HEK293 (cell line): Measurements from ENCODE around the gene AUH.

Experiments used
- BCL11A ChIP-seq: fragments of 450-650 bp; formaldehyde crosslinking; IDR thresholded peaks from 2 replicates; pipeline ENCODE4 v1.5.1; 2016; ENCODE audit warnings: low read depth, missing biosample characterization, missing genetic modification characterization
- GLI2 ChIP-seq: fragments of 450-650 bp; formaldehyde crosslinking; IDR thresholded peaks from 2 replicates; pipeline ENCODE4; 2017; ENCODE audit warnings: missing biosample characterization, missing genetic modification characterization, low read depth, borderline replicate concordance
- KLF10 ChIP-seq: fragments of 450-650 bp; IDR thresholded peaks from 2 replicates; pipeline ENCODE4 v1.5.1; 2018; ENCODE audit warnings: missing biosample characterization, mild to moderate bottlenecking, missing genetic modification characterization
- REPIN1 ChIP-seq: fragments of 450-650 bp; formaldehyde crosslinking; IDR thresholded peaks from 2 replicates; pipeline ENCODE4 v1.5.1; 2017; ENCODE audit warnings: missing biosample characterization, missing genetic modification characterization, low read depth
- ZBTB17 ChIP-seq: fragments of 450-650 bp; formaldehyde crosslinking; IDR thresholded peaks from 2 replicates; pipeline ENCODE4 v1.5.1; 2016; ENCODE audit warnings: missing biosample characterization, missing genetic modification characterization
- ZFP41 ChIP-seq: fragments of 450-650 bp; formaldehyde crosslinking; IDR thresholded peaks from 2 replicates; pipeline ENCODE4 v1.5.1; 2016; ENCODE audit warnings: missing biosample characterization, missing genetic modification characterization, borderline replicate concordance
- ZNF239 ChIP-seq: fragments of 450-650 bp; formaldehyde crosslinking; IDR thresholded peaks from 2 replicates; pipeline ENCODE4 v1.5.1; 2016; ENCODE audit warnings: missing biosample characterization, missing genetic modification characterization
- ZNF548 ChIP-seq: fragments of 450-650 bp; formaldehyde crosslinking; IDR thresholded peaks from 2 replicates; pipeline ENCODE4 v1.5.1; 2016; ENCODE audit warnings: missing biosample characterization, missing genetic modification characterization
- ZNF658 ChIP-seq: fragments of 450-650 bp; formaldehyde crosslinking; IDR thresholded peaks from 2 replicates; pipeline ENCODE4; 2016; ENCODE audit warnings: missing biosample characterization, missing genetic modification characterization
- ZNF768 ChIP-seq: fragments of 450-650 bp; formaldehyde crosslinking; IDR thresholded peaks from 2 replicates; pipeline ENCODE4 v1.5.1; 2018; ENCODE audit warnings: missing biosample characterization, mild to moderate bottlenecking, missing genetic modification characterization
- TF ChIP-seq, protein P1 (sequence below): fragments of 450-650 bp; formaldehyde crosslinking; IDR thresholded peaks from 2 replicates; pipeline ENCODE4 v1.5.1; 2016; ENCODE audit warnings: missing biosample characterization, missing genetic modification characterization

DNA sequence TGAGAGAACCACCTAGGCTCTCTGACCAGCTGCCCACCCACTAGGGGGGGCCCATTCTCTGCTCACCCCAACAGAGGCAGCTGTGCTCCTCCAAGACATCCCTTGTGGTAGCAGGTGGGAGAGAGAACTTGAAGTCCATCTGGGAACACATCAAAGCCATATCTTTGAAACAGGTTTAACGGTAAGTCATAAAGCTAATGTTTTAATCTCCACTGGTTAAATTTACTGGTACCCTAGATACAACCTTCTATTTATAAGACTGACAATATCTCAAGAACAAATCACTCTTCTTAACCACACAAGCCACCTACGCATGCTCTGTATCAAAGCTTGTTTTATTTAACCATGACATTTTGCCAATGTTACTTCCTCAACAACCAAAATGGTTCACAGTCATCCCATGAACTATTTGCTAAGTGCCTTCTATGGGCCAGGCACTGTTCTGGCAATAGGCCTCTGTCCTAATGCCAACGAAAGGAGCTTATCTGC is 20.4 kb downstream of the AUH start:
- TF ChIP-seq REPIN1 (tag by site-specific recombination) (no peak), BCL11A (tag by site-specific recombination) (no peak), ZFP41 (tag by site-specific recombination) (no peak), ZBTB17 (tag by site-specific recombination) (no peak), ZNF658 (no peak), GLI2 (tag by site-specific recombination) (no peak), ZNF768 (tag by site-specific recombination) (no peak), ZNF239 (tag by site-specific recombination) (no peak), KLF10 (tag by site-specific recombination) (no peak), ZNF548 (tag by site-specific recombination) (no peak)
- TF ChIP-seq, protein P1, sequence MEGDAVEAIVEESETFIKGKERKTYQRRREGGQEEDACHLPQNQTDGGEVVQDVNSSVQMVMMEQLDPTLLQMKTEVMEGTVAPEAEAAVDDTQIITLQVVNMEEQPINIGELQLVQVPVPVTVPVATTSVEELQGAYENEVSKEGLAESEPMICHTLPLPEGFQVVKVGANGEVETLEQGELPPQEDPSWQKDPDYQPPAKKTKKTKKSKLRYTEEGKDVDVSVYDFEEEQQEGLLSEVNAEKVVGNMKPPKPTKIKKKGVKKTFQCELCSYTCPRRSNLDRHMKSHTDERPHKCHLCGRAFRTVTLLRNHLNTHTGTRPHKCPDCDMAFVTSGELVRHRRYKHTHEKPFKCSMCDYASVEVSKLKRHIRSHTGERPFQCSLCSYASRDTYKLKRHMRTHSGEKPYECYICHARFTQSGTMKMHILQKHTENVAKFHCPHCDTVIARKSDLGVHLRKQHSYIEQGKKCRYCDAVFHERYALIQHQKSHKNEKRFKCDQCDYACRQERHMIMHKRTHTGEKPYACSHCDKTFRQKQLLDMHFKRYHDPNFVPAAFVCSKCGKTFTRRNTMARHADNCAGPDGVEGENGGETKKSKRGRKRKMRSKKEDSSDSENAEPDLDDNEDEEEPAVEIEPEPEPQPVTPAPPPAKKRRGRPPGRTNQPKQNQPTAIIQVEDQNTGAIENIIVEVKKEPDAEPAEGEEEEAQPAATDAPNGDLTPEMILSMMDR (tag by site-specific recombination) = no peak
